ENCODE measurements around the gene KRTAP12-2.
"Not testable (repeated sequence)": the region's sequence is repeated elsewhere in the genome, so short reads cannot be mapped to it uniquely, and the experiment has no call there.

KRTAP12-2 gene

DNA sequence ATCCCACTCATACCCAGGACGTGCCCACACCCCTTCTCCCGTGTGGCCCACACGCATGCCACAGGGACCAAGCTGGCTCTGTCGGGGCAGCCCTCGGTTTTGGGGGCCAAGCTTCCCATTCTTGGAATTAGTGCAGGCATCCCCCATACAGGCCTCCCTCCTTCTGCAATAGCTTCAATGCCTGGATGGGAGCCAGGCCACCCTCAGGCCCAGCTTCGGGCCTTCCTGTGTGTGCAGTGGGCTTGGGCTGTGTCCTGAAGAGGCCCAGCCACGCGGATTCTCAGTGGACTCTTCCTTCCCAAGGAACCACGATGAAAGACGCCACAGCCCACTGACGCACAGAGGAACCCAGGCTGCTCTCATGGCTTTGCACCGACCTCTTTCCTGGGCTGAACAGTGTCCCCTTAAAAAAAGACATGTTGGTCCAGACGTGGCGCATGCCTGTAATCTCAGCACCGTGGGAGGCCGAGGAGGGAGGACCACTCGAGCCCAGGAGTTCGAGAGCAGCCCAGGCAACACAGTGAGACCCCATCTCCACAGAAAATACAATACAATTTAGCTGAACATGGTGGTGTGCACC lies 17.1 kb downstream of the KRTAP12-2 start:
- no peak for DNase-seq

DNA sequence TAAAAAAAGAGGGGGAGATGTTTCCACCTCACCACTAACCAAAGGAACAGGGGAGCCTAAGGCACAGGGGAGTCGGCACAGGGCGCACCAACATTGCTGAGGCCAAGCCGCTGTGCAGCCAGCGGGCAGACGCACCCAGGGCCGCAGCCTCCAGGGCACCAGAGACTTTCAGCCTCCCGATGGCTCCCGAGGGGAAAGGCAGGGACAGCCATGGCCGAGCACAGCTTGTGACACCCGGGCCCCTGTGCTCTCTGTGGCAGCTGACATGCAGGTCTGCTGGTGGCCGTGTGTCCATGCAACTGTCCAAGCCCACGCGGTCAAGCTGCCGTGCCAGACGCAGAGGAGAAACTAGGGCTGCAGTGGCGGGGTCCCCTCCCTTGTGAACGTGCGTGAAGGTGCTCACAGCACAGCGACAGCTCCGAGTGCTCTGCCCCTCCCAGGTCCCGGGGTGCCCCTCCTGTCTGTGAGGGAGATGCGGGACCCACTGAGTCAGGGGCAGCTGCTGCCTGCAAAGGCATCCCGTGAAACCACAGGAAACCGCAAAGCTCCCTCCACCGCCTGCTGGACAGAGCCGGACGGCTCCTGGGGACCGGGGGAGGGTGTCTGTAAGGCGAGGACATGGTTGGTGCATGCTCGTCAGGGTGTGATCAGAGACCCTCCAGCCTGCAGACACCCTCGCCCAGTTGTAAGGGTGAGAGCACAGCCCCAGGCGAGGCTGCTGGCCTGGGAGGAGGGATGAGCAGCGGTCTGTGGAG lies 18.0 kb downstream of the KRTAP12-2 start:
- no peak for DNase-seq

DNA sequence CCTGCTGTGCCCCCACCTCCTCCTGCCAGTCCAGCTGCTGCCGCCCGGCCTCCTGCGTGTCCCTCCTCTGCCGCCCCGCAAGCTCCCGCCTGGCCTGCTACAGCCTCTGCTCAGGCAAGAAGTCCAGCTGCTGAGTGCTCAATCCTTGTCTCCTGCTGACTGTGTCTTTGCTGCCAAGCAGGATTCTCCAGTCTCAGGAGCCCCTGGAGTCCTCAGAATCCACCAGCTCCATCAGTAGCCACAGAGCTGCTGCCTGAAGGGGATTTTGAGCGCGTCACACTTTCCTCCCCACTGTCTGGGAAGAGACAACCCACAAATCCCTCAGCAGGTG lies 19.5 kb downstream of the KRTAP12-2 start:
- no peak for DNase-seq

GRCh38 chr21:44646366-44647221 lies 20.1 kb downstream of the KRTAP12-2 start, which contains the start of gene KRTAP10-11:
Gene KRTAP10-11 (plus strand): TSS chr21:44646414. CDS start chr21:44646459, 45 bp downstream.
- DNase-seq = not testable (repeated sequence)

- no peak for DNase-seq
Observed at GRCh38 chr21:44644878-44645277, 21.8 kb downstream of the KRTAP12-2 start.

GRCh38 chr21:44643741-44644310 lies 22.9 kb downstream of the KRTAP12-2 start:
- no peak for DNase-seq

- no peak for DNase-seq
Observed at GRCh38 chr21:44640761-44641160, 26.0 kb downstream of the KRTAP12-2 start.

GRCh38 chr21:44639331-44639655 lies 27.4 kb downstream of the KRTAP12-2 start:
- no peak for DNase-seq

DNA sequence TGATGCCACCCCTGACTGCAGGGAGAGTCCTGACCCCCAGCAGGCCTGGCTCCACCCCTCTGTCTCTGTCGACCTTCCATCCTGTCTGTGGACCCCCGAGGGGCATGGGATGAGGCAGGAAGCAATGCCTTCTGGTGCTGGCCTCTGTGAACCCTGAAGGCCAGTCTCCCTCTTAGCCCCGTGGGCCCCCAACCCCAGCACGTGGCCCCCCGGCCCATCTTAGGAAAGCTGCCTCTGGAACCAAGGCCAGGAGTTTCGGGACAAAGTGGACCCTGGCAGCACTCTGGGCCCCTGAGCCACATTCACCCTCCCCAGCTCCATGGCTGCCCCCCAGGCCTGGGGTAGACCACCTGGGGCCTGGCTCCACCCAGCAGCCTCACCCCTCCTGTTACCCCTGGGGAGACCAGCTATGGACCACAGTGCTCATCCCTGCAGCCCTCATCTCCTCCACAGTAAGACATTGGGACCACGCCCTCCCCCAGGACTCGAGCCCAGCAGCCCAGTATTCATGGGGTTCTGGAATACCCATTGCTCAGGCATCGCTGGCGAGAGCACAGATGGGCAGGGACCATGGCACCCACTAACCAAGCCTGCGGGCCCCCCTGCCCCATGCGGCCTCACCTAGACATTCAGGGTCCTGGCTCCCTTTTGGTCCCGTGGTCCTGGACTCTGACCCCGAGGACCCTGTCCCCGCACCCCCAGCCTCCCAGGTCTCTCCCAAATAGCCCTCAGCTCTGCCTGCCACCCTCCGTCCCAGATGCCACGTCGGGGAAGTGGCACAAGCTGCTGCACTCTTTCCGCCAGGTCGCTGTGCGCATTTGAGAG lies 28.0 kb downstream of the KRTAP12-2 start:
- not testable (repeated sequence) for DNase-seq

DNA sequence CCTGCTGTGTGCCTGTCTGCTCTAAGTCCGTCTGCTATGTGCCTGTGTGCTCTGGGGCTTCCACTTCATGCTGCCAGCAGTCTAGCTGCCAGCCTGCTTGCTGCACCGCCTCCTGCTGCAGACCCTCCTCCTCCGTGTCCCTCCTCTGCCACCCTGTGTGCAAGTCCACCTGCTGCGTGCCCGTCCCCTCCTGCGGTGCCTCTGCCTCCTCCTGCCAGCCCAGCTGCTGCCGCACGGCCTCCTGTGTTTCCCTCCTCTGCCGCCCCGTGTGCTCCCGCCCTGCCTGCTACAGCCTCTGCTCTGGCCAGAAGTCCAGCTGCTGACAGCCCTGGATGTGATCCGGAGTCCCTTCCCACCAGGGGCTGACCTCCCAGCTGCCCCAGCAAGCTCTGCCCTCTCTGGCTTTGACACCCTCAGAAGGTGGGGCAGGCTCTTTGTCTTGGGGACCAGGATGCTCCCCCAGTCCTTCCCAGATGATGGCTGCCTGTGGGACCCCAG lies 28.8 kb downstream of the KRTAP12-2 start:
- DNase-seq = not testable (repeated sequence)

- DNase-seq = no peak
Observed at GRCh38 chr21:44637018-44637850, 29.5 kb downstream of the KRTAP12-2 start, which contains the start of gene KRTAP10-10. Gene KRTAP10-10 (plus strand): TSS chr21:44637356. CDS start chr21:44637418, 62 bp downstream.

- DNase-seq = no peak
Observed at GRCh38 chr21:44636209-44637017, 30.3 kb downstream of the KRTAP12-2 start.

DNA sequence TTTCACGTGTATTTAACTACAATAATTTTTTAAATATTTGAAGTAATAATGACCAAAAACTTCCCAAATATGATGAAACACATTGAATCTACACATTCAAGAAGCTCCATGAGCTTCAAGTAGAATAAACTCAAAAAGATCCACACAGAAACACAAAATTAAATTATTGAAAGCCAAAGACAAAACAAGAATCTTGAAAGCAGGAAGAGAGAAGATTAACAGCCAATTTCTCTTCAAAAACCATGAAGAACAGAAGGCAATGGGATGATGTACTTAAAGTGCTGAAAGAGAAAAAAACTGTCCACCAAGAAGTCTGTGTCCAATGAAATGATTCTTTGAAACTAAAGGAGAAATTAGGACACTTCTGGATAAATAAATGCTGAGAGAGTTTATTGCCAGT lies 34.7 kb downstream of the KRTAP12-2 start:
- DNase-seq = no peak

DNA sequence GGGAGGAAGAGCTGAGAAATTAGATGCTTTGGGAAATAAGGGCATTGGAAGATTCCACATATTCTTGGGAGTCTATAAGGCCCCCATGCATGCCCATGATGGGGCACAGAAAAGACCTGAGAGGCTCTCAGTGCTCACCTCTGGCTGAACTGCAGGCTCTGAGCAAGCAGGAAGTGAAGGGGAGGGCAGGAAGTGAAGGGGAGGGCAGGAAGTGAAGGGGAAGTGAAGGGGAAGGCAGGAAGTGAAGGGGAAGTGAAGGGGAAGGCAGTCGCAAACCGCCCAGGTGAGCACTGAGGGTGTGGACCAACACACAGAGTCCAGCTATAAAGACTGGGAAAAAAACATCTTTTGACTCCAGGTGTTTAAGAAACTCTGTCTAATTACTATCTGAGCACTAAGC lies 36.3 kb downstream of the KRTAP12-2 start:
- DNase-seq = no peak

- DNase-seq = no peak
Observed at GRCh38 chr21:44628707-44629391, 37.9 kb downstream of the KRTAP12-2 start.

DNA sequence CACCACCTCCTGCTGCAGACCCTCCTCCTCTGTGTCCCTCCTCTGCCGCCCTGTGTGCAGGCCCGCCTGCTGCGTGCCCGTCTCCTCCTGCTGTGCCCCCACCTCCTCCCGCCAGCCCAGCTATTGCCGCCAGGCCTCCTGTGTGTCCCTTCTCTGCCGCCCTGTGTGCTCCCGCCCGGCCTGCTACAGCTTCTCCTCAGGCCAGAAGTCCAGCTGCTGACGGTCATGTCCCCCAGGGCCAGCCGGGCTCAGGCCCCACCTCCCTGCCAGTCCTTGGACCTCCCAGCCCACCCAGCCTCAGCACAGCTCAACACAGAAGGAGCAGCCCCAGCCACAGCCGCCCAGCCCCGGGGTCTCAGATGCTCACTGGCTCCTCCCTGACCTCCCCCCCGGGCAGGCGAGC lies 38.9 kb downstream of the KRTAP12-2 start:
- not testable (repeated sequence) for DNase-seq

GRCh38 chr21:44627181-44627822 lies 39.4 kb downstream of the KRTAP12-2 start:
- DNase-seq = not testable (repeated sequence)

DNA sequence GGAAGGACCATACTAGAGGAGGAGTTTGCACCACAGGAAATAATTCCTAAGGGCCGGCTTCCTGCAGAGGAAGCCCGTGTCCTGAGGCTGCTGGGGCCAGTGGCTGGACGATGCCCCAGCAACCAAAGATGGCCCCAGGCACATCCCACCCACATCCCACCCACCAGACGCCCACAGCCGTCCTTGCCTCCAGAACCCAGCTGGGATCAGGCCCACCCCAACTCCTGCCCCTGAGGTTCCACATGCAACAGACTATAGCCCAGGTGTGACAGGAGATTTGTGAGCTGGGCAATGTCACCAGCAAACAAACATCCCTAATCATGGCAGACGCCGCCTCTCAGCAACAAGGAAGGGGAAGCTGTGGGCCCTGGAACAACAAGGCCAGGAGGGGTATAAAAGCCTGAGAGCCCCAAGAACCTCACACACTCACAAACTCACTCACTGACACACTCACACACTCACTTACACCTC lies 40.0 kb downstream of the KRTAP12-2 start, which contains the start of gene KRTAP10-9:
Gene KRTAP10-9, plus strand, starts transcription at position 421 of the 471 bp plus-strand sequence. CDS start 79 bp downstream, outside the sequence.
- no peak for DNase-seq

DNA sequence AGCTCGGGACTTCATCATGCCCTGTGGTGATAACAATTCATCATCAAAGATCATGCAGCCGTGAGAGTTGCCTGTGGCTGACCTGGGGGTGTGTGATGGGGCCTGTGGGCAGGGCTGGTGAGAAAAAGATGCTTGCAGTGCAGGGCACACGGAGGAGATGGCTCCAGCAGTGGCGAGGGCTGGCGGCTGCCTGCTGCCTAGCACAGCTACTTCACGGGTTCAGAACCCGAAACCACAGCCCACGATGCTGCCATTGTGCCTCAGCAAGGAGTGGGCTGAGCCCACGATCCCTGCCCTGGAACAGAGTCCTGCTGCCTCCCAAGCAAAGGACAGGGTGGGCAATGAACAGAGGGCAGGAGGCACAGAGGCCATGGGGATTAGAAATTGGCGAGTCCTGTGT lies 40.5 kb downstream of the KRTAP12-2 start:
- peak; percentile 42 for DNase-seq
